Small intestine (tissue), 7 donors: ENCODE results near the gene LMO7. TPM values are rescaled to one million over a fixed set of nuclear protein-coding genes. Genes with fewer than 3 reads are reported as not detected.

ENCODE experiments used
- DNase-seq, 2 donors: peaks; one replicate each; pipeline versions ENCODE4 v3.0.0 to v3.0.0-alpha.2; 2013
- FAIRE-seq: peaks from 2 replicates; lab custom pipeline; 2012; peaks lifted over from hg19 to GRCh38; lab: Jason Lieb, UNC
- H3K27ac ChIP-seq, 3 donors: one replicate each; pipeline ENCODE4 v1.5.1; 2013; ENCODE audit warnings: low read length in 2 of 3, mild to moderate bottlenecking in 2 of 3, control low read depth in 1 of 3, inconsistent platforms in 1 of 3, low read depth in 1 of 3, moderate library complexity in 1 of 3
- H3K27me3 ChIP-seq, 3 donors: one replicate each; pipeline ENCODE4 v1.6.1; 2013; ENCODE audit warnings: low read length in 3 of 3, inconsistent platforms in 1 of 3; ENCODE audit not compliant: control insufficient read depth in 3 of 3, insufficient read depth in 3 of 3
- H3K36me3 ChIP-seq, 3 donors: one replicate each; pipeline ENCODE4 v1.6.1; 2013; ENCODE audit warnings: low read length in 3 of 3, inconsistent platforms in 1 of 3, low read depth in 1 of 3, mild to moderate bottlenecking in 1 of 3, moderate library complexity in 1 of 3; ENCODE audit not compliant: control insufficient read depth in 3 of 3, insufficient read depth in 2 of 3
- H3K4me1 ChIP-seq, 3 donors: one replicate each; pipeline ENCODE4 v1.6.1; 2013; ENCODE audit warnings: low read length in 2 of 3, inconsistent platforms in 1 of 3, low read depth in 1 of 3, mild to moderate bottlenecking in 1 of 3, moderate library complexity in 1 of 3; ENCODE audit not compliant: control insufficient read depth in 3 of 3, insufficient read depth in 2 of 3
- H3K4me3 ChIP-seq, 3 donors: one replicate each; pipeline ENCODE4 v1.5.1; 2013; ENCODE audit warnings: low read length in 3 of 3, control low read depth in 1 of 3, inconsistent platforms in 1 of 3, low read depth in 1 of 3, mild to moderate bottlenecking in 1 of 3, moderate library complexity in 1 of 3
- H3K9me3 ChIP-seq, 2 donors: one replicate each; pipeline ENCODE4 v1.6.1; 2013; ENCODE audit warnings: low read depth in 1 of 2, low read length in 1 of 2; ENCODE audit not compliant: control insufficient read depth in 2 of 2, insufficient read depth in 1 of 2
- WGBS, 3 donors: extraction: QIAGEN DNeasy Blood & Tissue Kit; methylation state at CpG; one replicate each; pipeline ENCODE4 v1.1.7; 2013; 5-methylcytosine and 5-hydroxymethylcytosine counted together
- polyA plus RNA-seq, 4 donors: library from polyadenylated mRNA; stranded (reverse) in 3 of 4; unstranded in 1 of 4; fragments of 200-250 nt in 3 of 4; fragments of 120-200 nt in 1 of 4; gene quantifications; one replicate each; pipeline versions ENCODE4 v1.2.1 to v1.2.3, GENCODE V29; 2013
- donor health status: healthy with polysubstance abuse.
- donor health status: control.
- donor health status: control.
- donor health status: Bipolar disorder and iron deficiency.
- donor health status: healthy.

Gene LMO7
- polyA plus RNA-seq, 4 donors = 31.0 to 136 (median 84.3) TPM

- Histone ChIP-seq H3K9me3 (no peaks in the 10 kb centered on the region), H3K4me1 (no peaks in the 10 kb centered on the region), H3K36me3 (no peaks in the 10 kb centered on the region), H3K27me3 (no peaks in the 10 kb centered on the region), H3K4me3 (no peak overlapping the region), H3K27ac (no peak overlapping the region)
- no peak for FAIRE-seq
- WGBS, 3 donors = 87 to 98% (median 94%) methylated on average over 2 of the region's 2 CpGs
- no peak for DNase-seq
Measured at GRCh38 chr13:75651013-75651412, 14.9 kb downstream of the LMO7 start.

- DNase-seq (no peak), FAIRE-seq (no peak)
- no peaks in the 10 kb centered on the region for H3K4me1 ChIP-seq
- WGBS, 3 donors = 97 to 100% (median 97%) methylated on average over 2 of the region's 2 CpGs
- H3K9me3 ChIP-seq = no peaks in the 10 kb centered on the region
- H3K4me3 ChIP-seq = no peak overlapping the region
- H3K27me3 ChIP-seq = no peaks in the 10 kb centered on the region
- no peaks in the 10 kb centered on the region for H3K36me3 ChIP-seq
- no peak overlapping the region for H3K27ac ChIP-seq
Measured at GRCh38 chr13:75652726-75653125, 16.6 kb downstream of the LMO7 start.

- no peak for DNase-seq
- Histone ChIP-seq H3K36me3 (no peaks in the 10 kb centered on the region), H3K27ac (no peak overlapping the region), H3K9me3 (no peaks in the 10 kb centered on the region), H3K4me3 (no peak overlapping the region), H3K4me1 (no peaks in the 10 kb centered on the region), H3K27me3 (no peaks in the 10 kb centered on the region)
- 97 to 99% (median 98%) methylated on average over 3 of the region's 3 CpGs for WGBS, 3 donors
- FAIRE-seq = no peak
Measured at GRCh38 chr13:75656425-75656989, 20.4 kb downstream of the LMO7 start.

GRCh38 chr13:75657111-75657510 is 21.0 kb downstream of the LMO7 start:
- no peak for FAIRE-seq
- Histone ChIP-seq H3K27me3 (no peaks in the 10 kb centered on the region), H3K4me3 (no peak overlapping the region), H3K4me1 (no peaks in the 10 kb centered on the region), H3K36me3 (no peaks in the 10 kb centered on the region), H3K27ac (no peak overlapping the region), H3K9me3 (no peaks in the 10 kb centered on the region)
- no peak for DNase-seq
- WGBS, 3 donors = 89 to 95% (median 94%) methylated on average over 1 of the region's 1 CpG

- Histone ChIP-seq H3K4me1 (no peaks in the 10 kb centered on the region), H3K27ac (no peak overlapping the region), H3K9me3 (no peaks in the 10 kb centered on the region), H3K4me3 (no peak overlapping the region), H3K27me3 (no peaks in the 10 kb centered on the region), H3K36me3 (no peaks in the 10 kb centered on the region)
- no peak for FAIRE-seq
- WGBS, 3 donors = 81 to 89% (median 85%) methylated on average over 3 of the region's 3 CpGs
- DNase-seq = no peak
Measured at GRCh38 chr13:75660694-75661093, 24.6 kb downstream of the LMO7 start.

GRCh38 chr13:75661443-75661842 is 25.3 kb downstream of the LMO7 start:
- Histone ChIP-seq H3K9me3 (no peaks in the 10 kb centered on the region), H3K4me1 (no peaks in the 10 kb centered on the region), H3K4me3 (no peak overlapping the region), H3K27me3 (no peaks in the 10 kb centered on the region), H3K27ac (no peak overlapping the region), H3K36me3 (no peaks in the 10 kb centered on the region)
- DNase-seq (no peak), FAIRE-seq (no peak)
- 57 to 84% (median 70%) methylated on average over 4 of the region's 4 CpGs for WGBS, 3 donors

GRCh38 chr13:75666646-75667351 is 30.7 kb downstream of the LMO7 start:
- H3K4me3 ChIP-seq = no peak overlapping the region
- no peak for FAIRE-seq

GRCh38 chr13:75669706-75670105 is 33.6 kb downstream of the LMO7 start:
- H3K36me3 ChIP-seq = no peaks in the 10 kb centered on the region
- H3K4me1 ChIP-seq = no peaks in the 10 kb centered on the region
- H3K4me3 ChIP-seq = no peak overlapping the region
- DNase-seq = no peak
- H3K27ac ChIP-seq = no peak overlapping the region
- H3K27me3 ChIP-seq = no peaks in the 10 kb centered on the region
- no peaks in the 10 kb centered on the region for H3K9me3 ChIP-seq
- FAIRE-seq = no peak

More at GRCh38 chr13:75666646-75667351, 30.7 kb downstream of the LMO7 start:
- Histone ChIP-seq H3K36me3 (no peaks in the 10 kb centered on the region), H3K9me3 (no peaks in the 10 kb centered on the region), H3K4me1 (no peaks in the 10 kb centered on the region), H3K27ac (no peak overlapping the region), H3K27me3 (no peaks in the 10 kb centered on the region)
- WGBS, 3 donors = 64 to 83% (median 77%) methylated on average over 1 of the region's 1 CpG
- no peak for DNase-seq

GRCh38 chr13:75670496-75670895 is 34.4 kb downstream of the LMO7 start:
- 84 to 100% (median 95%) methylated on average over 1 of the region's 1 CpG for WGBS, 3 donors
- H3K4me3 ChIP-seq = no peak overlapping the region
- no peaks in the 10 kb centered on the region for H3K36me3 ChIP-seq
- no peak overlapping the region for H3K27ac ChIP-seq
- no peaks in the 10 kb centered on the region for H3K27me3 ChIP-seq
- no peaks in the 10 kb centered on the region for H3K9me3 ChIP-seq
- no peaks in the 10 kb centered on the region for H3K4me1 ChIP-seq
- FAIRE-seq (no peak), DNase-seq (no peak)
